ENCODE measurements around the gene TMEM179B.

DNA sequence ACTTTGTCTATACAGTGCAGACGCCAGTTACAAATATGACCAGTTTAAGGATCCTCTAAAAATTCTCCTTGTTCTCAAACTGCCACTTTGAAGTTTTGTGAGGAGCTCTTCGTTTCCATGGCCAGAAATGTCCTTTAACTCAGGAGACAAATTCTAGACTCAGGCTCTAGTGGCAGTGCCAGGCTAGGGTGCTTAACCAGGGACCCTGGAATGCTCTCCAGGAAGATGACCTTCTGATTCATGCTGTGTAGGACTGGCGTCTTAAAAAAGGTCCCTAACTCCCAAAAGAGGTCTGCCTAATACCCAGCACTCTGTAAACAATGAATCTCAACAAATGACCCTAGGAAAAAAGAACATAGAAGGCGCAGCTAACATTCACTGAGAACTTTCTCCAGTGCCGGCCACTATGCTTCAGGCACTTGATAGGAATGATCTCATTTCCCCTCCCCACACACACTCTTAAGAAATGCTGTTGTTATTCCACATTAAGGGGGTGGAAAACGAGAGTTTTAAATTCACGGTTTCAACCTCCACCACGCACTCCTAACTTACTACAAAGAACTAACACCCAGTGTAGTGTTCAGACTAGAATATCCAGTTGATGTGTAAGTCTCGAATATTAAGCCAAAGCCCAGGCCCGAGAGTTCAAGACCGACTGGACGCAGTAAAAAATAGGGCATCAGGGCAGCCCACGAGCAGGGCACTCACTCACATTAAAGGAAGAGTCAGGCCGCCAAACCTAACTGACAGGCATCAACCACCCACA lies 17.3 kb downstream of the TMEM179B start:
- no peak for TF ChIP-seq EZH2 (IDR thresholded peaks at IDR 0.05; ENCODE audit: low read length, missing control alignments)
- TF ChIP-seq, protein P1, sequence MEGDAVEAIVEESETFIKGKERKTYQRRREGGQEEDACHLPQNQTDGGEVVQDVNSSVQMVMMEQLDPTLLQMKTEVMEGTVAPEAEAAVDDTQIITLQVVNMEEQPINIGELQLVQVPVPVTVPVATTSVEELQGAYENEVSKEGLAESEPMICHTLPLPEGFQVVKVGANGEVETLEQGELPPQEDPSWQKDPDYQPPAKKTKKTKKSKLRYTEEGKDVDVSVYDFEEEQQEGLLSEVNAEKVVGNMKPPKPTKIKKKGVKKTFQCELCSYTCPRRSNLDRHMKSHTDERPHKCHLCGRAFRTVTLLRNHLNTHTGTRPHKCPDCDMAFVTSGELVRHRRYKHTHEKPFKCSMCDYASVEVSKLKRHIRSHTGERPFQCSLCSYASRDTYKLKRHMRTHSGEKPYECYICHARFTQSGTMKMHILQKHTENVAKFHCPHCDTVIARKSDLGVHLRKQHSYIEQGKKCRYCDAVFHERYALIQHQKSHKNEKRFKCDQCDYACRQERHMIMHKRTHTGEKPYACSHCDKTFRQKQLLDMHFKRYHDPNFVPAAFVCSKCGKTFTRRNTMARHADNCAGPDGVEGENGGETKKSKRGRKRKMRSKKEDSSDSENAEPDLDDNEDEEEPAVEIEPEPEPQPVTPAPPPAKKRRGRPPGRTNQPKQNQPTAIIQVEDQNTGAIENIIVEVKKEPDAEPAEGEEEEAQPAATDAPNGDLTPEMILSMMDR (conservative IDR thresholded peaks at IDR 0.05 in 1 of 2, IDR thresholded peaks at IDR 0.05 in 1 of 2; ENCODE audit: low read depth in 1 of 2, low read length in 2 of 2), result no peak

Data from fibroblast of lung (primary cell).